GM23338 (cell line): ENCODE results near the gene MRPL2. TPM values are rescaled to one million over a fixed set of nuclear protein-coding genes. Genes with fewer than 3 reads are reported as not detected.

ENCODE experiments used
- ATAC-seq: fragments of 200-7000 bp; cut with Tn5 transposase; 3 replicates; pipeline ENCODE4 v1.9.1; 2020
- DNase-seq: peaks from one replicate; pipeline ENCODE4 v3.0.0-alpha.2; 2015; ENCODE audit warnings: low spot score
- H2AFZ ChIP-seq: fragments of 200-600 bp; sonication (generic); 2 replicates; pipeline ENCODE4 v1.8.0; 2016; ENCODE audit warnings: antibody characterized with exemption, mild to moderate bottlenecking, moderate library complexity
- H3F3A ChIP-seq: fragments of 200-600 bp; sonication (generic); replicated peaks from 2 replicates; pipeline ENCODE4 v1.8.0; 2017; ENCODE audit warnings: antibody characterized with exemption, mixed run types, low read depth
- H3K27ac ChIP-seq: fragments of 200-600 bp; sonication (generic); 2 replicates; pipeline ENCODE4 v1.6.1; 2016; ENCODE audit warnings: low read depth
- H3K27me3 ChIP-seq: fragments of 200-600 bp; sonication (generic); 2 replicates; pipeline ENCODE4 v1.8.0; 2016; ENCODE audit warnings: mild to moderate bottlenecking, mixed run types, moderate library complexity; ENCODE audit not compliant: insufficient read depth
- H3K36me3 ChIP-seq: fragments of 200-600 bp; sonication (generic); 2 replicates; pipeline ENCODE4 v1.8.0; 2016; ENCODE audit warnings: mild to moderate bottlenecking; ENCODE audit not compliant: insufficient read depth
- H3K4me1 ChIP-seq: fragments of 200-600 bp; sonication (generic); 2 replicates; pipeline ENCODE4 v1.8.0; 2016; ENCODE audit warnings: mild to moderate bottlenecking, moderate library complexity; ENCODE audit not compliant: insufficient read depth
- H3K4me2 ChIP-seq: fragments of 200-600 bp; sonication (generic); 2 replicates; pipeline ENCODE4 v1.7.1; 2017; ENCODE audit warnings: mixed run types
- H3K4me3 ChIP-seq: fragments of 200-600 bp; sonication (generic); 2 replicates; pipeline ENCODE4 v1.6.1; 2016; ENCODE audit warnings: mixed run types
- H3K79me2 ChIP-seq: fragments of 200-600 bp; sonication (generic); replicated peaks from 2 replicates; pipeline ENCODE4 v1.8.0; 2017; ENCODE audit warnings: mild to moderate bottlenecking; ENCODE audit not compliant: insufficient read depth
- H3K9me2 ChIP-seq: fragments of 200-600 bp; sonication (generic); 2 replicates; pipeline ENCODE4 v1.8.0; 2017; ENCODE audit not compliant: insufficient read depth
- H4K20me1 ChIP-seq: fragments of 200-600 bp; sonication (generic); replicated peaks from 2 replicates; pipeline ENCODE4 v1.8.0; 2017; ENCODE audit warnings: mild to moderate bottlenecking; ENCODE audit not compliant: insufficient read depth
- H3K27ac Mint-ChIP-seq: 2 replicates; pipeline ENCODE4 v1.8.0; 2020; ENCODE audit warnings: inconsistent platforms, mild to moderate bottlenecking, moderate library complexity, mixed read lengths
- H3K27me3 Mint-ChIP-seq: 3 replicates; pipeline ENCODE4 v1.8.0; 2022; ENCODE audit warnings: low read depth, mild to moderate bottlenecking, moderate library complexity, mixed read lengths, inconsistent platforms; ENCODE audit not compliant: insufficient read depth, poor library complexity
- H3K36me3 Mint-ChIP-seq: 3 replicates; pipeline ENCODE4 v1.8.0; 2021; ENCODE audit warnings: low read depth, mild to moderate bottlenecking, inconsistent platforms, moderate library complexity, mixed read lengths
- H3K4me1 Mint-ChIP-seq: 3 replicates; pipeline ENCODE4 v1.8.0; 2020; ENCODE audit warnings: mild to moderate bottlenecking, inconsistent platforms, mixed read lengths
- H3K4me3 Mint-ChIP-seq: 3 replicates; pipeline ENCODE4 v1.8.0; 2021; ENCODE audit warnings: moderate library complexity, mild to moderate bottlenecking, inconsistent platforms, mixed read lengths
- H3K9me3 Mint-ChIP-seq: 3 replicates; pipeline ENCODE4 v1.8.0; 2020; ENCODE audit warnings: moderate library complexity, mild to moderate bottlenecking, inconsistent platforms, mixed read lengths
- CREB1 ChIP-seq: fragments of 250-450 bp; sonication (Bioruptor Pico); IDR thresholded peaks from 2 replicates; pipeline ENCODE4 v1.5.0; 2020; ENCODE audit warnings: low read depth, mild to moderate bottlenecking, moderate library complexity
- CTCF ChIP-seq, 2 experiments: fragments of 200-600 bp in 1 of 2; sonication (generic) in 1 of 2; conservative IDR thresholded peaks; 2 replicates each; pipeline versions ENCODE4 v1.5.1 to v1.6.1; 2016 to 2017; ENCODE audit warnings: antibody characterized with exemption in 2 of 2, low read depth in 2 of 2, mild to moderate bottlenecking in 2 of 2, moderate library complexity in 1 of 2
- EZH2 ChIP-seq: fragments of 200-600 bp; sonication (generic); IDR thresholded peaks from one replicate; pipeline ENCODE4 v1.8.0; 2017; ENCODE audit warnings: antibody characterized with exemption, mild to moderate bottlenecking, low read depth; ENCODE audit not compliant: unreplicated experiment
- POLR2AphosphoS5 ChIP-seq: IDR thresholded peaks from 2 replicates; pipeline ENCODE4 v1.6.1; 2016; ENCODE audit warnings: antibody characterized with exemption, low read depth
- REST ChIP-seq: IDR thresholded peaks from one replicate; pipeline ENCODE4 v1.6.1; 2018; ENCODE audit warnings: antibody characterized with exemption; ENCODE audit not compliant: unreplicated experiment
- STAT1 ChIP-seq: IDR thresholded peaks from one replicate; pipeline ENCODE4 v1.6.1; 2016; ENCODE audit warnings: antibody characterized with exemption; ENCODE audit not compliant: unreplicated experiment
- ZNF462 ChIP-seq: fragments of 250-450 bp; sonication (Bioruptor Pico); IDR thresholded peaks from 2 replicates; pipeline ENCODE4 v1.5.0; 2020; ENCODE audit warnings: mild to moderate bottlenecking, moderate library complexity
- polyA plus RNA-seq: library from polyadenylated mRNA; unstranded; fragments of >200 nt; fragmentation: Nextera tagmentation; extraction: Ambion mirVana; gene quantifications from 2 replicates; pipeline ENCODE4 v1.2.1, GENCODE V29; 2016
- total RNA-seq: library from RNA; depleted of rRNA; stranded (reverse); fragments of >200 nt; shearing (Covaris generic); gene quantifications from 2 replicates; pipeline ENCODE4 v1.2.3, GENCODE V29; 2014
- TF ChIP-seq, protein P1 (sequence below): IDR thresholded peaks from 2 replicates; pipeline ENCODE4 v1.6.1; 2016; ENCODE audit warnings: antibody characterized with exemption

Gene MRPL2
- total and polyA plus RNA-seq, 2 experiments from 2014 or later, result 32.3 to 128 TPM

GRCh38 chr6:43053545-43054205 is 5.6 kb downstream of the MRPL2 start, which contains the start of gene CUL7:
TSS of gene CUL7 (minus strand) at chr6:43053851. CDS start at chr6:43052788, 1,063 bp downstream.
- no peaks in the 10 kb centered on the region for H3K27me3 ChIP-seq
- H3K9me2 ChIP-seq, result no peaks in the 10 kb centered on the region
- peaks cover 20% of the 10 kb centered on the region for H3K79me2 ChIP-seq
- Mint-ChIP-seq H3K4me3 (peak within 1 kb of the TSS; percentile 87), H3K9me3 (no peaks in the 10 kb centered on the region; the same call in 1 of the 3 replicates), H3K4me1 (peaks cover 43% of the 10 kb centered on the region), H3K27me3 (peaks cover 10% of the 10 kb centered on the region), H3K27ac (peak within 1 kb of the TSS; percentile 98), H3K36me3 (peaks cover 44% of the 10 kb centered on the region)
- peak within 1 kb of the TSS; percentile 83 for H2AFZ ChIP-seq
- H3K4me1 ChIP-seq, result peaks cover 12% of the 10 kb centered on the region
- H3K36me3 ChIP-seq, result peaks cover 5% of the 10 kb centered on the region; the same call in 1 of the 2 replicates
- peaks cover 17% of the 10 kb centered on the region; the same call in 1 of the 2 replicates for H3F3A ChIP-seq
- H3K4me3 ChIP-seq, result peak within 1 kb of the TSS; percentile 88
- DNase-seq (peak; percentile 98), ATAC-seq (peak; percentile 95)
- TF ChIP-seq EZH2 (no peak), STAT1 (no peak), CTCF (conservative IDR thresholded peaks at IDR 0.05; ENCODE audit: low read depth in 2 of 2) (0 out of 4 replicates have a peak, but pooled peaks of 1 of the 2 experiments have one; percentile 8), CREB1 (CRISPR knock-in tag) (peak; percentile 49), POLR2AphosphoS5 (peak; percentile 85), REST (peak; percentile 11), ZNF462 (CRISPR knock-in tag) (no peak)
- TF ChIP-seq, protein P1, sequence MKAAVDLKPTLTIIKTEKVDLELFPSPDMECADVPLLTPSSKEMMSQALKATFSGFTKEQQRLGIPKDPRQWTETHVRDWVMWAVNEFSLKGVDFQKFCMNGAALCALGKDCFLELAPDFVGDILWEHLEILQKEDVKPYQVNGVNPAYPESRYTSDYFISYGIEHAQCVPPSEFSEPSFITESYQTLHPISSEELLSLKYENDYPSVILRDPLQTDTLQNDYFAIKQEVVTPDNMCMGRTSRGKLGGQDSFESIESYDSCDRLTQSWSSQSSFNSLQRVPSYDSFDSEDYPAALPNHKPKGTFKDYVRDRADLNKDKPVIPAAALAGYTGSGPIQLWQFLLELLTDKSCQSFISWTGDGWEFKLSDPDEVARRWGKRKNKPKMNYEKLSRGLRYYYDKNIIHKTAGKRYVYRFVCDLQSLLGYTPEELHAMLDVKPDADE, result peak; percentile 58
- H3K27ac ChIP-seq, result peak within 1 kb of the TSS; percentile 93
- H4K20me1 ChIP-seq, result no peaks in the 10 kb centered on the region
- H3K4me2 ChIP-seq, result peak within 1 kb of the TSS; percentile 97
